Endodermal cell (in vitro differentiated cells): Measurements from ENCODE around the gene PODXL2. TPM values are rescaled to one million over a fixed set of nuclear protein-coding genes. Genes with fewer than 3 reads are reported as not detected.

Source experiments
- DNase-seq: peaks from one replicate; pipeline ENCODE4 v3.0.0-alpha.2; 2017
- H3K27ac ChIP-seq: 2 replicates; pipeline ENCODE4 v1.5.1; 2013; ENCODE audit warnings: mild to moderate bottlenecking, low read depth, low read length, moderate library complexity
- H3K27me3 ChIP-seq: 2 replicates; pipeline ENCODE4 v1.6.1; 2013; ENCODE audit warnings: mild to moderate bottlenecking, low read length, moderate library complexity; ENCODE audit not compliant: insufficient read depth, control insufficient read depth, poor library complexity, severe bottlenecking
- H3K36me3 ChIP-seq: 2 replicates; pipeline ENCODE4 v1.7.0; 2013; ENCODE audit warnings: mild to moderate bottlenecking, low read length, moderate library complexity; ENCODE audit not compliant: control insufficient read depth, insufficient read depth
- H3K4me1 ChIP-seq: one replicate; pipeline ENCODE4 v1.7.0; 2013; ENCODE audit warnings: low read length; ENCODE audit not compliant: control insufficient read depth, insufficient read depth
- H3K4me3 ChIP-seq: 2 replicates; pipeline ENCODE4 v1.5.1; 2013; ENCODE audit warnings: mild to moderate bottlenecking, low read length, moderate library complexity
- H3K9ac ChIP-seq: 2 replicates; pipeline ENCODE4 v1.6.1; 2013; ENCODE audit warnings: mild to moderate bottlenecking, low read length, moderate library complexity; ENCODE audit not compliant: poor library complexity, severe bottlenecking; ENCODE audit errors: extremely low read depth
- H3K9me3 ChIP-seq: 2 replicates; pipeline ENCODE4 v1.6.1; 2013; ENCODE audit warnings: mild to moderate bottlenecking, low read length, moderate library complexity; ENCODE audit not compliant: control insufficient read depth
- H3K27ac Mint-ChIP-seq: 2 replicates; pipeline ENCODE4 v1.8.0; 2020; ENCODE audit warnings: mixed read lengths
- H3K27me3 Mint-ChIP-seq: 2 replicates; pipeline ENCODE4 v1.8.0; 2021; ENCODE audit warnings: mild to moderate bottlenecking, mixed read lengths; ENCODE audit not compliant: insufficient read depth
- H3K36me3 Mint-ChIP-seq: 2 replicates; pipeline ENCODE4 v1.8.0; 2020; ENCODE audit warnings: low read depth, mixed read lengths
- H3K4me1 Mint-ChIP-seq: 2 replicates; pipeline ENCODE4 v1.8.0; 2020; ENCODE audit warnings: mixed read lengths
- H3K4me3 Mint-ChIP-seq: 2 replicates; pipeline ENCODE4 v1.8.0; 2020; ENCODE audit warnings: mild to moderate bottlenecking, moderate library complexity, mixed read lengths
- H3K9me3 Mint-ChIP-seq: 2 replicates; pipeline ENCODE4 v1.8.0; 2020; ENCODE audit warnings: mild to moderate bottlenecking, mixed read lengths
- WGBS, 2 experiments: methylation state at CpG; one replicate each; pipeline versions ENCODE4 v1.1.5 to v1.1.7; 2013; ENCODE audit warnings: missing lambda C conversion rate in 2 of 2, mixed read lengths in 1 of 2; ENCODE audit not compliant: insufficient coverage in 1 of 2, insufficient read length in 1 of 2; 5-methylcytosine and 5-hydroxymethylcytosine counted together
- total RNA-seq, 2 donors: library from RNA; stranded (reverse); fragmentation: NEBNext Ultra II Directional in 1 of 2; extraction: Animal tissue kit (Norgen Biotek cat#: 25700) in 1 of 2; gene quantifications; 2 replicates in 1 of 2; 3 replicates in 1 of 2; pipeline ENCODE4 v1.2.1, GENCODE V29; 2021
- TF ChIP-seq, protein P1 (sequence below): fragments of 200-600 bp; sonication (generic); conservative IDR thresholded peaks from 2 replicates; pipeline ENCODE4 v1.5.0; 2021; ENCODE audit warnings: antibody characterized with exemption, mild to moderate bottlenecking

PODXL2 gene
- total RNA-seq, 2 donors from 2014 or later, result 11.8 to 16.5 TPM

DNA sequence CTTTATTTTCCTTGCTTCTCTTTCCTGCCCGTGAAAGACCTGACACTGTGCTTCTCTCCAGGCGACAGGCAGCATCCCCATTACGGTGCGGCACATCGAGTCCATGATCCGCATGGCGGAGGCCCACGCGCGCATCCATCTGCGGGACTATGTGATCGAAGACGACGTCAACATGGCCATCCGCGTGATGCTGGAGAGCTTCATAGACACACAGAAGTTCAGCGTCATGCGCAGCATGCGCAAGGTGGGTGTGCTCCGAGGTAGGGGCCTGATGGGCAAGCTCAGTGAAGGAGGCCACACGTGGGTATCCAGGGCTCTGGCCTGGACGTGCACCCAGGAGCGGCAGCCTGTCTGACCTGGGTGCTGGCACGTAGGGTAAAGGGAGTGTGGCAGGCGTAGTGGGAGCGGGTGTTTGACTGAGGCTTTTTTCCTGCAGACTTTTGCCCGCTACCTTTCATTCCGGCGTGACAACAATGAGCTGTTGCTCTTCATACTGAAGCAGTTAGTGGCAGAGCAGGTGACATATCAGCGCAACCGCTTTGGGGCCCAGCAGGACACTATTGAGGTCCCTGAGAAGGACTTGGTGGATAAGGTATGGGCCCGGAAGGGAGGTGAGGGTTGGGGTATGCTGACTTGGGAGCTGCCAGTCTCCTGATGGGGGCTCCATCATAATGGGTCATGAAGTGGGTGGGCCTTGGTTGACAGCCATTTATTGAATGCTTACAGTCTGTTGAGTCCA, 8.2 kb upstream of the PODXL2 start:
- H3K36me3 Mint-ChIP-seq, result peaks cover 60% of the 10 kb centered on the region

DNA sequence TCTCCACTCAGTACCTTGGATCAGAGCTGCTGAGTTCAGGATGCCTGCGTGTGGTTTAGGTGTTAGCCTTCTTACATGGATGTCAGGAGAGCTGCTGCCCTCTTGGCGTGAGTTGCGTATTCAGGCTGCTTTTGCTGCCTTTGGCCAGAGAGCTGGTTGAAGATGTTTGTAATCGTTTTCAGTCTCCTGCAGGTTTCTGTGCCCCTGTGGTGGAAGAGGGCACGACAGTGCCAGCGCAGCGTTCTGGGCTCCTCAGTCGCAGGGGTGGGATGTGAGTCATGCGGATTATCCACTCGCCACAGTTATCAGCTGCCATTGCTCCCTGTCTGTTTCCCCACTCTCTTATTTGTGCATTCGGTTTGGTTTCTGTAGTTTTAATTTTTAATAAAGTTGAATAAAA, 7.0 kb upstream of the PODXL2 start:
- TF ChIP-seq, protein P1, sequence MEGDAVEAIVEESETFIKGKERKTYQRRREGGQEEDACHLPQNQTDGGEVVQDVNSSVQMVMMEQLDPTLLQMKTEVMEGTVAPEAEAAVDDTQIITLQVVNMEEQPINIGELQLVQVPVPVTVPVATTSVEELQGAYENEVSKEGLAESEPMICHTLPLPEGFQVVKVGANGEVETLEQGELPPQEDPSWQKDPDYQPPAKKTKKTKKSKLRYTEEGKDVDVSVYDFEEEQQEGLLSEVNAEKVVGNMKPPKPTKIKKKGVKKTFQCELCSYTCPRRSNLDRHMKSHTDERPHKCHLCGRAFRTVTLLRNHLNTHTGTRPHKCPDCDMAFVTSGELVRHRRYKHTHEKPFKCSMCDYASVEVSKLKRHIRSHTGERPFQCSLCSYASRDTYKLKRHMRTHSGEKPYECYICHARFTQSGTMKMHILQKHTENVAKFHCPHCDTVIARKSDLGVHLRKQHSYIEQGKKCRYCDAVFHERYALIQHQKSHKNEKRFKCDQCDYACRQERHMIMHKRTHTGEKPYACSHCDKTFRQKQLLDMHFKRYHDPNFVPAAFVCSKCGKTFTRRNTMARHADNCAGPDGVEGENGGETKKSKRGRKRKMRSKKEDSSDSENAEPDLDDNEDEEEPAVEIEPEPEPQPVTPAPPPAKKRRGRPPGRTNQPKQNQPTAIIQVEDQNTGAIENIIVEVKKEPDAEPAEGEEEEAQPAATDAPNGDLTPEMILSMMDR, result no peak
- Mint-ChIP-seq H3K27ac (no peak overlapping the region), H3K27me3 (peaks cover 17% of the 10 kb centered on the region), H3K4me3 (no peak overlapping the region), H3K4me1 (no peaks in the 10 kb centered on the region), H3K9me3 (no peaks in the 10 kb centered on the region), H3K36me3 (peaks cover 48% of the 10 kb centered on the region)
- Histone ChIP-seq H3K27ac (no peak overlapping the region), H3K36me3 (peaks cover 42% of the 10 kb centered on the region), H3K4me3 (no peak overlapping the region), H3K4me1 (no peaks in the 10 kb centered on the region), H3K27me3 (peaks cover 15% of the 10 kb centered on the region), H3K9me3 (no peaks in the 10 kb centered on the region), H3K9ac (no peak overlapping the region)
- DNase-seq, result no peak
- 92 to 93% methylated on average over 5 to 11 of the region's 11 CpGs for WGBS, 2 experiments

More for the DNA sequence above, 8.2 kb upstream of the PODXL2 start:
- Histone ChIP-seq H3K4me1 (no peaks in the 10 kb centered on the region), H3K27me3 (peaks cover 2% of the 10 kb centered on the region), H3K9ac (no peak overlapping the region), H3K27ac (no peak overlapping the region), H3K4me3 (no peak overlapping the region), H3K9me3 (no peaks in the 10 kb centered on the region), H3K36me3 (peaks cover 45% of the 10 kb centered on the region)
- Mint-ChIP-seq H3K27me3 (peaks cover 5% of the 10 kb centered on the region), H3K4me3 (no peak overlapping the region), H3K27ac (no peak overlapping the region), H3K4me1 (no peaks in the 10 kb centered on the region), H3K9me3 (no peaks in the 10 kb centered on the region)
- TF ChIP-seq, protein P1, result no peak
- 95 to 98% methylated on average over 26 to 32 of the region's 32 CpGs for WGBS, 2 experiments
- no peak for DNase-seq

DNA sequence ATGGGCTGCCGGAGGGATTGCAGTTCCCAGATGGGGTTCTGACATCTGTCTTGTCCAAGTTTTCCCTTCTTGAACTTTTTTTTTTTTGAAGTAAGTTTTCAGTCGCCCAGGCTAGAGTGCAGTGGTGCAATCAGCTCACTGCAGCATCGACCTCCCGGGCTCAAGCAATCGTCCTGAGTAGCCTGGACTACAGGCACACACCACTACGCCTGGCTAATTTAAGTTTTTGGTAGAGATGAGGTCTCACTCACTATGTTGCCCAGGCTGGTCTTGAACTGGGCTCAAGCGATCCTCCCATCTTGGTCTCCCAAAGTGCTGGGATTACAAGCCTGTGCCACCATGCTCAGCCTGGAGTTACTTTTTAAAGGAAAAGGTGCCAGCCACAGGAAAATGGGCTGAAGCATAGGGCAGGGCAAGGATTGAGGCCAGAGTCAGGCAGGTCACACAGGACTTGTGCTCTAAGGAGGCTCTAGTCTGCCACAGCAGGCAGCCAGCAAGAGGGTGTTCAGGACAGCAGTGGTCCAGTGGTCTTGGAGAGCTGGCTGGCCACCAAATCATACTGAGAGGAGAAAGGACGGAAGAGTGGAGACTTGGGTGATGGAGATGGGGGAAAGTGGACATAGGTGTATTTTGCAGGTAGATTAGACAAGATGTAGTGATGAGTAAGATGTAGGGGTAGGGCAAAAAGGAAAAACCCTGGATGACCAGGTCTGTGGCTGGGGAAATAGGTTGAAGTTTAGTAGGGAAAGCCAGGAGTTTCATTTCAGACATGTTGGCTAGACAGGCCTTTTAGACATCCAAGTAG, 6.0 kb upstream of the PODXL2 start:
- DNase-seq, result no peak
- peaks cover 24% of the 10 kb centered on the region for H3K27me3 ChIP-seq
- Mint-ChIP-seq H3K4me1 (no peaks in the 10 kb centered on the region), H3K27me3 (peaks cover 26% of the 10 kb centered on the region), H3K27ac (no peak overlapping the region), H3K4me3 (no peak overlapping the region), H3K9me3 (no peaks in the 10 kb centered on the region), H3K36me3 (peaks cover 40% of the 10 kb centered on the region)
- no peaks in the 10 kb centered on the region for H3K4me1 ChIP-seq
- no peaks in the 10 kb centered on the region for H3K9me3 ChIP-seq
- H3K36me3 ChIP-seq, result peaks cover 33% of the 10 kb centered on the region
- no peak overlapping the region for H3K9ac ChIP-seq
- 93 to 95% methylated on average over 6 to 8 of the region's 8 CpGs for WGBS, 2 experiments
- H3K4me3 ChIP-seq, result no peak overlapping the region
- no peak overlapping the region for H3K27ac ChIP-seq
- TF ChIP-seq, protein P1, result no peak
